Activated CD4-positive, CD25-positive, alpha-beta regulatory T cell treated with anti-CD3 and anti-CD28 coated beads, Interleukin-2, amount 50 U/mL, for 24 hours (primary cell): Measurements from ENCODE around the gene C14orf93.
A peak's percentile ranks its signal among the peaks of the same experiment; 100 is the strongest.

ENCODE experiments used
- ATAC-seq, 2 donors: fragments of 150-1000 bp; cut with Tn5 transposase; one replicate each; pipeline ENCODE4 v1.10.0; 2021; ENCODE audit warnings: mild to moderate bottlenecking in 1 of 2, moderate library complexity in 1 of 2

Gene C14orf93

DNA sequence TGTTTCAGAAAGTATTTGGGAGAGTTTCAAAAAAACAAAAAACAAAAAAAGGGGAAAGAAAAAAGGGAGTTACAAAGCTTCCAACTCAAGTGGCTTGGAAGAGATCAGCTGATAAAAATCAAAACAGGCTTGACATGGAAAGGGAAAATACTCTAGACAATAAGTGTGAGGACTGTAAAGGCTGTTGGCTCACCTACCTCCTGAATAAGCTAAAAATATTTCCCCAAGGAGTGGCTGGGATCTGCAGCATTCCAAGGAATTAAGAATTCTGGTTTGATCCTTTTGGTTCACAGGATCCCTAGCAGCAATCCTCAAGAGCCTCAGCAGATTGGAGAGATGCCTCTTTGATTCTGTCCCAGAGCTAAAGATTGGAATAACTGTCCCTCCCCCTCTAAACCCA, 16.4 kb downstream of the C14orf93 start:
- no peak for ATAC-seq

DNA sequence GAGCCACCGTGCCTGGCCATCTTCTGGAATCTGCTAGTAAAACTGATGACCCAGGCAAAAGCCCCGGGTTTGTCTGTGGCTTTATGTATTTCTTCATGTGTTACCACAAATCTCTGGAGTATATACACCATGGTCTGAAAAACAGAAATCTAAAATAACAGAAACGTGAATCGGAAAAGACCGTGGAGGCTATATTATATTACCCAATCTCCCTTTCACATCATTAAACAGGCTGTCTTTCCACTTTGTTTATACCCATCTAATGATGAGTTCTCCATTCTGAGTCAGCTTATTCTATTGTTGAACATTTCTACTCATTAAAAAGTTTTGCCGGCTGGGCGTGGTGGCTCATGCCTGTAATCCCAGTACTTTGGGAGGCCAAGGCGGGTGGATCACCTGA, 18.1 kb downstream of the C14orf93 start:
- ATAC-seq, result no peak

DNA sequence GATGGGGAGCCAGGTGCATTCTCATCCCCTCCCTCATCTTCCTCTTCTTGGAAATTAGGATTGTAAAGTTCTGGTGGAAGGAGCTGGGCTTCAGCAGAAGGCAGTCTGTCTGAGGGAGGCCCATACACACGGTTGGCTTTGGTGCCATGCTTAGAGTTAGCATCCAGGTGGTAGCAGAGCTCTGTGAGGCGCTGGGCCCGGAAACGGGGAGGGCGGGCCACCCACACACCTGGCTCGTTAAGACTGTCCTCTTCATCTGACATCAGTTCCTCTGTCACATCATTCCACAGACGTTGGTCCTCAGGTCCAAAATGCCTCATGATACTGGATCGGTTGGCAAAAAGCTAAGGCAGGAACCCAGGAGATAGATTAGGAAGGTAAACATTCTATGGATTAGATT, 22.7 kb downstream of the C14orf93 start:
- no peak for ATAC-seq

DNA sequence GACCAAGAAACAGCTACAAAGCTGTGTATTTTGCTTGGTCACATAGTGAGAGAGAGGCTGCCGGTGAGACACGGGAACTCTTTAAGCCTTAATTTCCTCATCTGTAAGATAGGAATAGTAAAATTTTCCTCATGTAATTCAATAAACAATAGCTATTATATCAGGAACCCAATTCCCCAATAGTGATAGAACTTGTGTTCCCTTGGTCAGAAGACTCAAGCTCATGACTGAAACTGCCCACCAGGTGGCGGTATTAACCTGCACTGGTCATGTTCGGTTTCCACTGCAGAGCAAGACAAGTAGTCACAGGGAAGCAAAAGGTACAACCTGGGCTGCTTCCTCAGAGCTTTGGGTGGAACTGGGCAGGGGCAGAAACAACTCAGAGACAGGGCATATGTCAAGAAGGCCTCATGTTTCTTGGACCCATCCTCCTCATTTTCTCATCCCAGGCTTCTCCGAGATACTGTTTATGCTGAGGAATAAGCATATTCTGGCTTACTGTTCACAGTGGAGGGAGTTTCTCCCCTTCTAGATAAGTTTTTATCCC, 23.4 kb downstream of the C14orf93 start:
- ATAC-seq, result peak; percentile 53 to 66

DNA sequence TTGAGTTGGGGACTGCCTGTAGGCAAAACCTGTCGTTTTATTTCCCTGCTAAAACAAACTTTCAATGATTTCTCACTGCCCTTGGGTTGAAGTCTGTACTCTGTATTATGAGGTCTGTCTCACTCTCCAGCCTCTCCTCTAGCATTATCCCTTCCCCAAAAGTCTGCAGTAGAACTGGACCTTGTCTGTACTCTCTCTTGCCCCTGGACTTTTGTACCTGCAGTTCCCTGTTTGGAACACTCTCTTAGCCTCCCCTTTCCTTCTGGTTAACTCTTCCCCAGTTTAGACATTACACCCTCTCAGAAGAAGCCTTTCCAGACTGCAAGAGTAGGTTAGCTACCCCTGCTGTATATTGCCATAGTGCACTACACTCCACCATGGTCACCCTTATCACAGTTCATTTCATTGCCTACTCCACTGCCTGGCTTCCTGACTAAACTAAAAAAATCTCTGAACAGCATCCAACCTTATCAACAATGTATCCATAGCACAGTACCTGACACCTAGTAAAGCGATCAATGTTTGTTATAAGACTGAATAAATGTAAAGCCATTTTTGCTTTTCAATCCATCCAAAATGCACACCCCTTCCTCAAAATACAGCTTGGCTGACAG, 23.9 kb downstream of the C14orf93 start:
- no peak for ATAC-seq

DNA sequence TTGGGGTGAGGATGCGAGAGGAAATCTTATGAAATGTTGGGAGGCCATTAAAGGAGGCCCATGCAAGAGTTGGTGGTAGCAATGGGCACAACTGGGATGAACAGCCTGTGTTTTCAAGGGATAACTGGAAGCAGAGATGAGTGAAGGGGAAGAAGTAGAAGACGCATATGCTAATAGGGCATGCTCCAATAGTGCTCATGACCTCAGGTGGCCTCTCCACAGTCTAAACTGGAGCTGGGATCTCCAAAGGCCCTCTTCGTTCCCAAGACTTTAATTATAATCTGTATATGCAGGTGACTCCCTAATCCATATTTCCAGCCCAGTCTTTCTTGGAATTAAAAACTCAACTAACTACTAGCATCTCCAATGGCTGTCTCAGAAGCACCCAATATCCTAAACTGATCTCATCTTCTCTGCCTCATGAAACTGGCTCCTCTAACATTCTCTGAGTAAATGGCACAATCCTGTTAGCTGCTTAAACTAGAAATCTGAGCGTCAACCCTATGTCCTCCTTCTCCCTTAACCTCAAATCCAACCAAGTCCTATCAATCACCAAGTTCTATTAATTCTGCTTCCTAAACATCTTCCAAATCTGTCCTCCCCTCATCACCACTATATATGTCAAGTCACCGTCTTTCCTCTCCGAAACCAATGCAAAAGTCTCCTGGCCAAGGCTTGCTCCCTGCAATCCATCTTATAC, 24.8 kb downstream of the C14orf93 start:
- ATAC-seq, result no peak

DNA sequence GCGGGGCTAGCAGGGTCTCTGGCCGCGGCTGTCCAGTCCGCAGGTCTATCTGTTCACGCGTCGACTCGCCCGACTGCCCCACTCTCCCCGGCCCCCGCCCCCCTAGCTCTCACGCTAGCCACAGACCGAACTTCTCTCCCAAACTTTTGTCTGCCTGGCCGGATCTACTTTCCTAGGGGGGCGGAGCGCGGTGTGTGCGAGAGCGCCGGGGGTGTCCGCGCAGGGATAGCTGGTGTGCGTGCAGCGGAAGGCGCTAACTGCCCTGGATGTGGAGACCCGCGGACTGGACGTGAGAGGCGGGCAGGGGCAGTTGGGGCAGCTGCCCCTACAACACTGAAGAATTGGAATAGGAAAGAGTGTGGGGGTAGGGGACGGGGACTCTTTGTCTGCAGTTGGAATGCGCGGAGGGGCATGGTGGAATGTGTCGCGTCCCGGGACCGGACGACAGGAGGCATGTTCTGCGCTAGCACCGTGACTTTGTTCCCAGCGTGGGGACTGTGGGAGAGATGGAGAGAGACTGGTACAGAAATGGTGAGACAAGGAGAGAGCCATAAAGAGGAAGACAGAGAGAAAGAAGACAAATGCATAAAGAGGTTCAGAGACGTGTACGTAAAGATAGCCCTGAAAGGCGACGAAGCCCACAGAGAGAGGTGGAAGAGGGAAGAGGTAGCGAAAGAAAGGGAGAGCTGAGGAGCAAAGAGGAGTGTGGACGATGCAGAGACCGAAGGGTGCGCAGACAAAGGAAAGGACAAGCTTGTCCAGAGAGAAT, 27.3 kb downstream of the C14orf93 start, which contains the start of gene AJUBA:
TSS of gene AJUBA (minus strand) at position 75 of the 769 bp plus-strand sequence. CDS start 285 bp downstream, outside the sequence.
- ATAC-seq, result peak; percentile 58 to 71

DNA sequence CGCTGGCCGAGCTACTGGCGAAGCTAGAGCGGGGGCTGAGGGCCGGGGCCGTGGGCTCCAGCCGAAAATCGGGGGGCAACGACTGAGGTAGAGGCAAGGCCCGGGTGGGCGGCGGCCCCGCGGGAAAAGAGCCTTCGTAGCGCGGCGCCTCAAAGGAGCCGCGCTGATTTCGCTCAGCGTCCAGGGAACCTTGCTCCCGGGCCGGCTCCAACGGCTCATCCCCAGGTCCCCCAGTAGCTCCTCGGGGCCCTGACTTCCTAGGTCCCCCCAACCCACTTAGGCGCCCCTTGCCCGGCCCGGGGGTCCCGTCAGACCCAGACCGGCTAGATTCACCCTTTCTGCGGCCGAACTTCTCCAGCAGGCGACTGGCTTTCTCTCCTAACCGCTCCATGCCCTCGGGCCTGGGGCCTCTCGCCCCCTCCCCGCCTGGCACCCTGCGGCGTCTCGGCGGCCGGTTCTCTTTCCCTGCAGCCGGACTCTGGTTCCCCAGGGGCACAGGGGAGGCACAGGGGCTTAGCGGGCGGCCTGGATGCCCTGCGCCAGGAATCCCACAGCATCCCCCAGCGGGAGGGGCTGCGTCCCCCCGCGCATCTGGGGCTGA, 28.0 kb downstream of the C14orf93 start:
- ATAC-seq, result no peak

DNA sequence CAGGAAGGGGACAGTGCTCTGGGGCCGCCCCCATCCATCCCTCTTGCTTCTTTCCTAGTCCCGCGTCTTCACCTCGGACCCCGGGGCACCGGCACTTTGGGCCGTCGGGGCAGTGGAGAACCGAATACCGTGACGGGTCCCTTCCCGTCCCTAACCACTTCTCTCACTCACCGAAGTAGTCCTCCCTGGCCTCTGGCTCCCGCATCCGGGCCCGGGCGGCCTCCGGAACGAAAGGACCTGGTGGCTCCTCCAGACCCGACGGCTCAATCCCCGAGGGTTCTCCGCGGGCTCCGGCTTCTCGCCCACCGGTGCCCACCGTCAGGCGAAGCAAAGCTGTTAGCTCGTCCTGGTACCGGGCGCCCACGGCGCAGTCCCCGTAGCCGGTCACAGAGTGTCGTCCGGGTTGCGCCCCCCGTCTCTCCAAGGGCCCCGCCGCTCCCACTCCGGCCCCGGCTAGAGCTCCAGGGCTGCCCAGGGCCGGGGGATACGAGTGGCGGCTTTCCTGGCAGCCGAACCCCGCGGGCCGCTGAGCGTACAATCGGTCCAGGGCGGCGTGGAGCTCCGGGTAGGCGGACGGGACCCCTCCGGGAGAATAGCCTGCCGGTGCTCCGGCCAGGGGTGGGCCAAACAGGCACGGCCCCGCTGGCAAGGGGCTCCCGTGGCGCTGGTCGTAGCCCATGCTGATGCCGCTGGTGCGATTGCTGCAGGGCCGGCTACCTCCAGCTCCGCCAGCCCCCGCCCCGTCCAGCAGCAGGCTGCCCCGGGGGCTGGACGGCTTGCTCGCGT, 28.7 kb downstream of the C14orf93 start:
- no peak for ATAC-seq

DNA sequence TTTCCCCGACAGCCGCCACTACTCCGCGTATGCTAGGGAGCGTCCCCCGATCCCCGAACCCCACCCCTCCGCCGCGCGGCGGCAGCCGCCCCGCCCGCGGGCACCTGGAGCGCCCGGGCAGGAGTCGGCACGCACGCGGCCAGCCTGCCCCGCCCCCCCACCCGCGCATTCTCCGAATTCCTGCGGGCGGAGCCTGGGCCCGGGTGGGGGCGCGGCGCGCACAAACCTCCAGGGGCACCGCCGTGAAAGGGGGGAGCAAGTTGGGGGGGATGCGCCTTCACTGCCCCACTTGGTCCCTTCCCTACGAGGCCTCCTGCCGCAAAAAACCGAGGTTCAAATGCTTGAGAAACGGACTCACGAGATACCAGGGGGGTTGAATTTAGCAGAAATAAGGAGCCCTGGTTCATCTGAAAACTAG, 29.3 kb downstream of the C14orf93 start:
- peak; percentile 18 to 39 for ATAC-seq

DNA sequence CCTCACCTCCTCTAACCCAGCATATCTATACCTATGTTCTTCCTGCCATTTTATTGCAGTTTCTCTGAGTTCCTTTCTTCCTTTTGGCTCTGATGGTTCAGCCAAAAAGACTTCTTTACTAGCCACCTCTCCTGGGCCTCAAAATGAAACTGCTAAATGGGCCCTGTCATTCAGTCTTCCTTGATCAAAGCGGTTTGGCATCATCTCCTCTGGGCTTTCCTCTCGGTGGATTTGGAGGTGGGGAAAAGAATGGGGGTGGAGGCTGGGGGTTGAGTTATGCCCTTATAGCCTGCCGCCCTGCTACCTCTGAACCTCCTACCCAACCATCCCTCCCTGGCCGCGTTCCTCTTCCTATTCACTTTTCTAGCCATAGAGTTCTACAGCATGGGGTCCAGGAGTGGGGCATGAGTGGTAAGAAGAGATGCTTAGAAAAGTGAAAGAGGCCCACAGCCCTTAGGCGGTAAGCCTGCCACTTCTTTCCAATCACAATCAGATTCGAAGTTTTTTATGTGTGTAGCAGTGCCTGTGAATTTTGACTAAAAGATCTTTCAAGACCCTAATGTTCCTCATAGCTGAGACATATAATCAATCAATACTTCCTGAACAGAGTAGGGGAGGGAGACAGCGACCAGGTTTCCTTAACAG, 30.1 kb downstream of the C14orf93 start:
- ATAC-seq, result no peak

DNA sequence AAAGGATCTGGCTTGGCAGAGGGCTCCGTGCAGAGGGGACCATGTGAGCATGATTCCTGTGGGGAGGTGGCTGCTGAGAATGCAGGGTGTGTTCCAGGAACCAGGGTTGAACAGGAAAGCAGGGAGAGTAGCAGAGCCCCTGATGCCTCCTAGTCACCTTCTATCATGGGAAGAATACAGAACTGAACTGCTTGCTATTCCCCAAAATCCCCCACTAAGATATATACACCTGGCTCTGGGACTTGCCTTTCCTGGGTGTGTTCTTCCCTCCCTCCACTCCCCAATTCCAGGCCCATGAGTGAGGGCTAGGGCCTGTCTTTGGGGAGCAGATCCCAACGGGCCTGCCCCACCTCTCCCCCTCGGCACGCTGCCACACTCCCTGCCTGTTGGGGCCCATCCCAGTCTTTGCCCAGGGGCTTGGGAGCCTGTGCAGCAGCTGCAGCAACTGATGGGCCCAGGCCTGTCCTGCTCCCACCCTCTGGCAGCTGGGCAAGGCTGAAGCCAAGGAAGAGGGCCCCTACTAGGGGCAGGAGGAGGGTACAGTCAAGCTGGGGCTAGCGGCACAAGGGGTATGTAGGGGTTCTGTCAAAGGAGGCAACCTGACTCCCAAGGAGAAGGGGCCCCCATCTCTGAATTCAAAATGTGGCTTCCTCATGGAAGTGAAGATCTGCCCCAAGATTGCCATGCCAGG, 30.8 kb downstream of the C14orf93 start:
- no peak for ATAC-seq

DNA sequence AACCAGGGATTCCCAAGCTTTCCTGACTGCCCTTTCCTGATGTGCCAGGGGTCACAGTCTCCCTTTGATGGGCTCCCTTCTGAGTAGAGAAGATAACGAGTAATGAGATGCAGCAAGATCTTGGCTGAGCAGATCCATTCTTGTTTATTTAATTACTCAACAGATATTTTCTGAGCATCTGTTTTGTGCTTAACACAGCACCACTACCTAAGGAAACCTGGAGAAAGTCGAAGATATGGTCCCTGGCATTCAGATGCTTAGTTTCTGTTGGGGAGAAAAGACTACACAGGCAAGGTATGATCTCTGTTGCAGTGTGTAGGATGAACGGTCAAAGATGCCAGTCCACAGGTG, 31.5 kb downstream of the C14orf93 start:
- no peak for ATAC-seq

DNA sequence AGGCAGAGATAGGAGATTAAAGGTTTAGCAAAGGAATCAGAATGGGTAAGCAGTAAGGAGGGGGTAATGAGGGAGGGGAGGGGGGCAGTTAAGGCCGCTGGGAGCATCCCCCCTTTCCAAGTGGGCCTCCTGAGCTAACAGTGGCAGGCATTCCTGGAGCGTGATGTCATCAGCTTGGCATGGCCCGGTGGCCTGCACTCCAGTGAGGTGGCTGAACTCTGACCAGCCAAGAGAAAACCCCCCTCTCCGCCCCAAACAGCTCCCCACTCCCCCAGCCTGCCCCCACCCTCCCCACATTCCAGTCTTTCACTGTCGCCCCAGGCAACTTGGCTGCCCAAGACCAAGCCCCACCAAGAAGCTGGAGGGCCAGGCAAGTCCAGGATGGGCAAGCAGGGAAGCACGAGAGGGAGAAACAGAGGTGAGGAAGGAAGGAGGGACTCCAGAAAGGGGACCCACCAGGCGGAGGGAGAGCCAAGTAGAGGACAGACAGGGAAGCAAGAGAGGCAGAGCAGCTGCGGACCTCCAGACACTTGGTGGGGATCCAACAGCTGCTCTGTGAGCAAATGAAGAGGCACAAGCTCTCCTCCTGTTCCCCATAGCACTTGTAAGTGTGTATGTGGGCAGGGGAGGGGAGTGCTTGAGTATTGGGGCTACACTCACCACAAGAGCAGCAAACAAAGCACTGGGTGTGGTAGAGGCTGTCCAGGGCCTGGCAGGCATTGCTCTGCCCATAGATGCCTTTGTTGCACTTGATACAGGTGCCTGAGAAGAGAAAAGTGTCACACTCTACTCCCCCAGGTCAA, 32.1 kb downstream of the C14orf93 start:
- ATAC-seq, result no peak

DNA sequence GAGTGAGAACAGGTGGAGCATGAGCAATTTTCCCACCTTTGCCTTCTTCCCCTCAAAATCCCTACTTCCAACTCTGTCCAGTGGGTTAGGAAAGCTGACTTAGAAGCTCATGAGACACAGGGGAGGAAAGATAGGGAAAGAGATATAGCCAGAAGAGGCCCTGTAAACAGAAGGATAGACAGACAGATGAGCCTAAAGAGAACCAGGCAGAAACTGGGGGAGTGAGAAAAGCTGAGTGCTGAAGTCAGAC, 32.6 kb downstream of the C14orf93 start:
- no peak for ATAC-seq

DNA sequence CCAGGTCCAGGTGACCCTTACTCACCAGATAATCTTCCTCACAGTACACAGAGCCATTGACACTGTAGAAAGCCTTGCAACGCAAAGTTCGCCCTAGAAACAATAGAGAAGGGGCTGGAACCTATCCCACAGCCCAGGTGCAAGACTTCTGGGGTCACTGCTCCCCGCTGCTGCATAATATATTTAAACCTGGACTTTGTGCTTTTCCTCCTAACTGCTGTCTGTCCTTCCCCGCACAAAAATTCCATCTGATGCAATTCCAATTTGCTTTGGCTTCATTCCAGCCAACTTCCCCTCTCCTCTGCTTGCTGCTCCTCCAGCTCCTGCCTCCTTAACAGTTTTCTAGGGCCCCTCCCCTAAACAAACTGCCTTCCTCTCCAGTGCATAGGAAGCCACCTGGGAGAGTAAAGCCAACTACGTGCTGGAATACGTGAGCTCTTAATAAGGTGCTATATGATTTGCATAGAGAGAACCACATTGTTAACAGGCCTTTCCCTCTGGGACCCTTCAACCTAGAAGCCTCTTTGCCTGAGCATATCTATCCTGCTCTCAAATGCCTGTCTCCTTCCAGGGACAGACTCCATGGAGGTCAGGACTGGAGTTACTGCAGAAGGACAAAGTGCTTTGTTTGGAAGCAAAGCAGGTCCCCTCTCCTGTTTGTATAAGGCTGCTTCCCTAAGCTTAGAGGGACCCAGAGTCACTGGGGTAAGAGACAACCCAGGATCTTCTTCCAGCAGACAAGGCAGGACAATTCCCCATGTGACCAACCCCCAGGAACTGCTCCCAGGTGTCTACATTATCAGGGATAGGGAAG, 33.1 kb downstream of the C14orf93 start:
- ATAC-seq, result no peak

DNA sequence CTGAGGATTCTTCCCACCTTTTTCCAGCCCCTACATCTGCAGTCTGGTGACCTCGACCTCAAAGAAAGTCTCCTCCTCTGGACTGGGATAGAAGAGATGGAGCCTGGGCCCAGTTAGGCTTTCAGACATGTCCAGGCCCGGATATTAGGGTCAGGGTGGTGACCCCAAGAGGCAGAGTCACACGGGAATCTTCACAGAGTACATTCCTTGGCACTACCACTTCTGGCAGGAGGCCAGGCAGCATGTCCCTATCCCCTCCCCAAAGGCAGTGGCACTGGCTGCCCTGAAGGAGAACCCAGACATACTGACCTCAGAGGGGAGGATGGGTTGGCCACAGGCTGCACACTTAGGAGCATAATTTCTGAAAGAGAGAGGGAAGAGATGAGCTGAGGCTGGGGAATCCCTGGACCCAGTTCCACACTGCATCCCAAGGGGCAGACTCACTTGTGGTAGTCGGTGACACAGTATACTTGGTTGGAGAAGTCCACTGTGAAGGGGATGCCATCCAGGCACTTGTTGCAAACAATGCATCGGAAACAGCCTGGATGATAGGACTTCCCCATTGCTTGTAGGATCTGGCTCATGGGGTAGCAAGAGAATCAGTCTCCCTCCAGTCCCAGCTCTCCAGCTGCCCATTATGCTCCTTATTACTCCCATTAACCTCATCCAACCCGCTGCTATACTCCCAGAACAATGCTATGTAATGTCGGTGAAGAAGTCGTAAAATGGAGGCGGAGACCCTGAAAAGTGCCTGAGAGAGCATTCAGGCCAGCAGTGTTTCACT, 35.2 kb downstream of the C14orf93 start:
- no peak for ATAC-seq

DNA sequence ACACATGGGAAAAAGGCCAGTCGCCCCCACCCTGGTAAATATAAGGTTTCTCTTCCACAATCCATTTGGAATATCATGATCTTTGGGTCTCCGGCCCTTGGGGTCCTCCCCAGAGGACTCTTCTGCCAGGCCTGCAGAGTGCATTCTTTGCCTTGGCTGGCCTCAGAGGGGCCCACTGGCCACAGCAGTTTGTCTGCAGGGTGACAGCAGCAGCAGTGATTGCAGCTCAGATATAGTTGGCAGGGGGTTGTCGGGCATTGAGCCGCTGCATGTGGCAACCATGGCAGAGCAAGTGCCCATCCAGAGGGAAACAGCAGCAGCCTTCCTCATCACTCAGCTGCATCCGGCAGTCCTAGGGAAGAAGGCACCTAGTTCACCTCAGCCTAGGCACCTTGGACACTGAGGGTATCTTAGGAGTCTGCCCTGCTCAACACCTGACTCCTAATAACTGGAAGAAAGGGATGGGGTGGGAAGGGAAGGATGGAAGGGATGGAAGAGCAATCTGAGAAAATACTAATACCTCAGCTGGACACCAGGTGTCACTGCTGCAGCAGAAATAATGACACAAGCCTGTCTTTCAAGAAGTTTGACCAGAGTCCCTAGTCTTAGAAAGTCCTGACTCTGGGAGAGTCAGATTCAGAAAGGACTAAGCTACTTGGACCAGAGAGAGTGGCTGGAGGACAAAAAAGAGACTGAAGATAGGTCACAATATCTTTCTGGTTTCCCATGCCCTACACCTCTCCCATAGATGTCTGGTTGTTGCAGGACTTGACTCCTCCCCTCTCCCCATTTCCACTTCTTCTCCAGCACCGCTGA, 36.5 kb downstream of the C14orf93 start:
- peak in 1 of 2 donors; percentile 38 for ATAC-seq
